Right cardiac atrium (tissue), 5 donors: Measurements from ENCODE around the gene GSC2. TPM values are rescaled to one million over a fixed set of nuclear protein-coding genes. Genes with fewer than 3 reads are reported as not detected.

Experiments
- ATAC-seq, 2 donors: fragments of 200-7000 bp; cut with Tn5 transposase; one replicate each; pipeline versions ENCODE4 v1.8.0 to v1.9.1; 2020; ENCODE audit warnings: moderate library complexity in 2 of 2, mild to moderate bottlenecking in 1 of 2
- DNase-seq, 3 donors: peaks; one replicate each; pipeline ENCODE4 v3.0.0-alpha.2; 2020
- H3K27ac ChIP-seq: one replicate; pipeline ENCODE4 v1.5.1; 2013; ENCODE audit warnings: mild to moderate bottlenecking, low read length, control low read depth, moderate library complexity
- H3K27me3 ChIP-seq: one replicate; pipeline ENCODE4 v1.6.1; 2013; ENCODE audit not compliant: control insufficient read depth, insufficient read depth
- H3K4me1 ChIP-seq: one replicate; pipeline ENCODE4 v1.6.1; 2013; ENCODE audit warnings: low read length; ENCODE audit not compliant: control insufficient read depth, insufficient read depth
- H3K4me3 ChIP-seq: one replicate; pipeline ENCODE4 v1.5.1; 2013; ENCODE audit warnings: low read length, control low read depth
- H3K9me3 ChIP-seq: one replicate; pipeline ENCODE4 v1.6.1; 2013; ENCODE audit warnings: low read length; ENCODE audit not compliant: control insufficient read depth
- WGBS: extraction: QIAGEN DNeasy Blood & Tissue Kit; methylation state at CpG from one replicate; pipeline ENCODE4 v1.1.7; 2013; 5-methylcytosine and 5-hydroxymethylcytosine counted together
- intact Hi-C, 4 donors: fragments of 100-400 bp; cut with DNase I; formaldehyde crosslinking; loops; one replicate each; pipeline versions ENCODE4 v1.11.0 to v1.14.0; 2022 to 2023
- long read RNA-seq, 4 donors: library from polyadenylated mRNA; unstranded; transcript quantifications; one replicate each; pipeline ENCODE4 v2.0.0, GENCODE V29; 2020 to 2021
- polyA plus RNA-seq: library from polyadenylated mRNA; stranded (reverse); fragments of 200-250 nt; gene quantifications from one replicate; pipeline ENCODE4 v1.2.3, GENCODE V29; 2013
- total RNA-seq, 4 donors: library from RNA; stranded (reverse); fragmentation: NEBNext Ultra II Directional; extraction: Animal tissue kit (Norgen Biotek cat#: 25700); gene quantifications; one replicate each; pipeline ENCODE4 v1.2.1, GENCODE V29; 2021
- donor health status: healthy with polysubstance abuse.
- donor health status: DM: no; HTN: yes; CAD: no.
- donor health status: DM: no; HTN: no; CAD: no.
- donor health status: DM: no; HTN: yes; CAD: no; lungs with severe emphysema.
- donor health status: DM: yes; HTN: yes; CAD: no.

Gene GSC2
- not detected for total RNA-seq
- polyA plus RNA-seq = not detected
- long read RNA-seq, donor 1 = 0 reads
- long read RNA-seq, donor 2 = 0 reads
- long read RNA-seq, donor 3 = 0 reads
- long read RNA-seq, donor 4 = 0 reads

GRCh38 chr22:19149991-19150390 lies at the start of gene GSC2:
Gene GSC2 (minus strand): TSS chr22:19150292. CDS start chr22:19150283, 9 bp downstream.
- no peak for ATAC-seq
- Histone ChIP-seq H3K4me3 (peak within 1 kb of the TSS; percentile 12), H3K9me3 (no peaks in the 10 kb centered on the region), H3K27ac (no peak within 1 kb of the TSS), H3K4me1 (no peaks in the 10 kb centered on the region), H3K27me3 (no peaks in the 10 kb centered on the region)
- intact Hi-C loops = loop anchor here in 2 of 4 donors (10.0 kb wide), 2 partner anchors 475 to 485 kb away; no protein-coding TSS in a partner anchor
- WGBS = 2% methylated on average over 59 of the region's 59 CpGs
- no peak for DNase-seq

GRCh38 chr22:19199479-19199878 lies 49.4 kb upstream of the GSC2 start:
- Histone ChIP-seq H3K4me3 (no peak overlapping the region), H3K27me3 (no peaks in the 10 kb centered on the region), H3K4me1 (no peaks in the 10 kb centered on the region), H3K27ac (no peak overlapping the region), H3K9me3 (no peaks in the 10 kb centered on the region)
- DNase-seq (no peak), ATAC-seq (no peak)
- 91% methylated on average over 8 of the region's 8 CpGs for WGBS
- intact Hi-C loops = no loop called here

- DNase-seq (no peak), ATAC-seq (no peak)
- WGBS = 87% methylated on average over 10 of the region's 10 CpGs
- no peak overlapping the region for H3K27ac ChIP-seq
- intact Hi-C loops = no loop called here
- no peaks in the 10 kb centered on the region for H3K27me3 ChIP-seq
- H3K9me3 ChIP-seq = no peaks in the 10 kb centered on the region
- H3K4me1 ChIP-seq = no peaks in the 10 kb centered on the region
- no peak overlapping the region for H3K4me3 ChIP-seq
These were observed 48.1 kb upstream of the GSC2 start for GRCh38 chr22:19197997-19198865.

- WGBS = 81% methylated on average over 11 of the region's 11 CpGs
- DNase-seq (no peak), ATAC-seq (no peak)
- Histone ChIP-seq H3K9me3 (no peaks in the 10 kb centered on the region), H3K27me3 (no peaks in the 10 kb centered on the region), H3K4me3 (no peak overlapping the region), H3K4me1 (no peaks in the 10 kb centered on the region), H3K27ac (no peak overlapping the region)
- intact Hi-C loops = no loop called here
These were observed 46.9 kb upstream of the GSC2 start for GRCh38 chr22:19196841-19197612.

GRCh38 chr22:19195796-19196731 lies 46.0 kb upstream of the GSC2 start:
- Histone ChIP-seq H3K27ac (no peak overlapping the region), H3K4me3 (no peak overlapping the region), H3K9me3 (no peaks in the 10 kb centered on the region), H3K27me3 (no peaks in the 10 kb centered on the region), H3K4me1 (no peaks in the 10 kb centered on the region)
- DNase-seq (peak in 1 of 3 donors; percentile 42), ATAC-seq (no peak)
- intact Hi-C loops = no loop called here
- 88% methylated on average over 23 of the region's 23 CpGs for WGBS

- H3K27ac ChIP-seq = no peak overlapping the region
- no peak for DNase-seq
- intact Hi-C loops = no loop called here
- no peaks in the 10 kb centered on the region for H3K9me3 ChIP-seq
- no peak for ATAC-seq
- no peak overlapping the region for H3K4me3 ChIP-seq
- 93% methylated on average over 16 of the region's 16 CpGs for WGBS
- no peaks in the 10 kb centered on the region for H3K27me3 ChIP-seq
- no peaks in the 10 kb centered on the region for H3K4me1 ChIP-seq
These were observed 44.9 kb upstream of the GSC2 start for GRCh38 chr22:19194766-19195536.

- ATAC-seq (no peak), DNase-seq (no peak)
- Histone ChIP-seq H3K27ac (no peak overlapping the region), H3K27me3 (no peaks in the 10 kb centered on the region), H3K4me3 (no peak overlapping the region), H3K9me3 (no peaks in the 10 kb centered on the region), H3K4me1 (no peaks in the 10 kb centered on the region)
- intact Hi-C loops = no loop called here
- 95% methylated on average over 6 of the region's 6 CpGs for WGBS
These were observed 43.8 kb upstream of the GSC2 start for GRCh38 chr22:19193879-19194278.

- ATAC-seq (no peak), DNase-seq (no peak)
- Histone ChIP-seq H3K9me3 (no peaks in the 10 kb centered on the region), H3K27me3 (no peaks in the 10 kb centered on the region), H3K4me3 (no peak overlapping the region), H3K27ac (no peak overlapping the region), H3K4me1 (no peaks in the 10 kb centered on the region)
- intact Hi-C loops = no loop called here
- WGBS = 88% methylated on average over 6 of the region's 6 CpGs
These were observed 37.8 kb upstream of the GSC2 start for GRCh38 chr22:19187716-19188563.

- Histone ChIP-seq H3K4me3 (no peak overlapping the region), H3K27ac (no peak overlapping the region), H3K27me3 (no peaks in the 10 kb centered on the region), H3K4me1 (no peaks in the 10 kb centered on the region), H3K9me3 (no peaks in the 10 kb centered on the region)
- no peak for ATAC-seq
- WGBS = 91% methylated on average over 20 of the region's 20 CpGs
- no peak for DNase-seq
- intact Hi-C loops = no loop called here
These were observed 34.3 kb upstream of the GSC2 start for GRCh38 chr22:19184276-19184997.
